Suppressor macrophage treated with lipopolysaccharide for 1 hour (primary cell): ENCODE measurements around the gene DNAJC3.
"Not testable (repeated sequence)": the region's sequence is repeated elsewhere in the genome, so short reads cannot be mapped to it uniquely, and the experiment has no call there.

Experiments
- DNase-seq, 3 donors: peaks; one replicate each; pipeline ENCODE4 v3.0.0-alpha.2; 2020 to 2022

DNAJC3 gene

DNA sequence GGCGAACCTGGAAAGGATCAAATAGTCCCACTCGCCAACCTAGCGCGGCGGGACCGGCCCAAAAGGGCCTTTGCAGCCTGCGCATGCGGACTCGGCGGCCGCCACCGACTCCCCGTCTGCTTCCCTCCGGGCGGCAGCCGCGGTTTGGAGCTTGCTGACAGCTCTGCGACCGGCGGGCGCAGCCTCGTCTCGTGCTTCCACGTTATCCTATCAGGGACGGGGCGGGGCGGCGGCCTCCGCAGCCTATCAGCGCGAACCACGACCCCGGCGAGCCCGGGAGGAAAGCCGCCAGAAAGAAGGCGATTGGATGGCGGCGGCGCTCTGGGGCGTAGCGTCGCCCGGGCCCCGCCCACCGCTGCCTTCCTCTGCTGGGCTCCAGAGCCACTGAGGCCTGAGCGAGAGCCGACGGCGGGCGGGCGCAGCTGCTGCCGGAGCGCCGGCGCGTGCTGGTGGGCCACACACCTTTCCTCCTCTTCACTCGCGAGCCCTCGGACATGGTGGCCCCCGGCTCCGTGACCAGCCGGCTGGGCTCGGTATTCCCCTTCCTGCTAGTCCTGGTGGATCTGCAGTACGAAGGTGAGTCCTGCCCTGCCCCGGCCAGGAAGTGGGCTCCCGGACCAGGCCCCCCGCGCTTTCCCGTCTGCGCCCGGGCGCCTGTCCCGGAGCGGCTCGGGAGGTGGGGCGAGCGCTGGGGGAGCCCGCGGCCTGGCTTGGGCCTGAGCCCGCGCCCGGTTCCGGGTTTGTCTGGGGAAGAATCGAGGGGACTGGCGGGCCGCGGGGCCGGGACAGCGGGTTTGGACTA, at the start of gene DNAJC3:
DNAJC3 (plus strand) TSS at position 378 of the 802 bp plus-strand sequence; CDS start at position 495, 117 bp downstream.
- DNase-seq = peak; percentile 99 to 100 (median 99)

DNA sequence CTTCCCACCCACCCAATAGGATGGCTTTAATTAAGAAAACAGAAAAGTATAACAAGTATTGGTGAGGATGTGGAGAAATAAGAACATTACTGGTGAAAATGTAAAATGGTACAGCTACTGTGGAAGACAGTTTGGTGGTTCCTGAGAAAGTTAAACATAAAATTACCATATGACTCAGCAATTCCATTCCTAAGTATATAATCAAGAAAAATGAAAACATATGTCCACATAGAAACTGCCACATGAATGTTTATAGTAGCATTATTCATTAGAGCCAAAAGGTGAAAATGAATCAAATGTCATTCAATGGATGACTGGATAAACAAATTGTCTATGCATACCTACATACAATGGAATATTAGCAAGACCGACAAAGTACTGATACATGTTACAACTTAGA, 49.3 kb upstream of the DNAJC3 start:
- no peak for DNase-seq

DNA sequence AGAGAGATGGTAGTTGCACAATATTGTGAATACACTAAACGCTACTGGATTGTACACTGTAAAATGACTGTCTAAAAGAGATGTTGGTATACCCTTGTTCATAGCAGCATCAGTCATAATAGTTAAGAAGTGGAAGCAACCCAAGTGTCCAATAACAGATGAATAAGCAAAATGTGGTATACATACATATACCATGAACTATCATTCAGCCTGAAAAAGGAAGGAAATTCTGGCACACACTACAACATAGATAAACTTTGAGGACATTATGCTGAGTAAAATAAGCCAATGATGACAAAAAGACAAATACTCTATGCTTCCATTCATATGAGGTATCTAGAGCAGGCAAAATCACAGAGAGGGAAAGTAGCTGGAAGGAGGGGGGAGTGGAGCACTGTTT, 48.5 kb upstream of the DNAJC3 start:
- DNase-seq = no peak

GRCh38 chr13:95629071-95629470, 47.9 kb upstream of the DNAJC3 start:
- DNase-seq = no peak

DNA sequence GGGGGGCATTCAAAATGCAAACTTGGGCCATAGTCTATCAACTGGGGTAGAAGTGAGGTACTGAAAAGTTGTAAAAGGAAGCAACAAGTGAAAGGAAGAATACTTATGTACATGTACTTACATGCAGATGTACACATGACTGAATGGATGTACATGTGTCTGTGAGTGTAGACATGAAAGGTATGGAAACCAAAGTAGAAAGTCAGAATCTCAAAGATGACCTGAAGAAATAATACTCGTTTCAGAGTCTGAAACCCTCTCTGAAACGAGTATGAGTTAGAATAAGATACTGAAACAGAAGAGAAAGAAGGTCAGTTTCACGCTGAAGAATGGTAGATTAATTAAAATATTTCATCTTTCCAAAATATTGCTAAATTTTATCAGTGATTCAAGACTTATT, 46.3 kb upstream of the DNAJC3 start:
- no peak for DNase-seq

- DNase-seq = no peak
Observed at GRCh38 chr13:95636853-95637252, 40.1 kb upstream of the DNAJC3 start.

- DNase-seq = no peak
Observed at GRCh38 chr13:95641291-95642027, 35.5 kb upstream of the DNAJC3 start.

DNA sequence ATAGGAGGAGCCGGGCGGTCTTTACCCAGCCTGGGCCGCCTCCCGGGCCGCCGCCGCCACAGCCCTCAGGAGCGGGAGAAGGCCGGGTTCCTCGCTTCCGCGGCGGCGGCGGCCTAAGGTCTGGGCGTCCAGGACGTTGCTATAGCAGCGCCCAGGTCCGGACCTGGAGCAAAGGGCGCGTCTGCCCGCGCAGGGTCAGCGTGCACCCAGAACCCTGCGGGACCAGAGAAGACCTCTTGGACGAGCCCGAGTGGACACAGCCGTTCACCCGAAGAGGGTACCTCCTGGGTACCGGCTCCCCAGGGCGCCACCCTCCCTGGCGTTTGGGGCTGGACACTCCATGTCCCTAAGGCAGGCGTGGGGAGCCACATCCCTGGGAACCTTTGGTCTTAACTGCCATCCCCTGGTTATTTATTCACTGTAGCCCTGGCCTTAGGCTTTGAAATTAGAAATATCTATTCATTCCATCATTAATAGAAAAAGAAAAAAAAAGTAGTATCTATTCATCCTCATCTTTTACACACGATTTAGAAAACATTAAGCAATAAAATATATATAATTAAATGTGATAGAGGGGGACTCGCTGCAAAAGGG, 34.8 kb upstream of the DNAJC3 start:
- peak in 2 of 3 donors; percentile 15 to 49 for DNase-seq

DNA sequence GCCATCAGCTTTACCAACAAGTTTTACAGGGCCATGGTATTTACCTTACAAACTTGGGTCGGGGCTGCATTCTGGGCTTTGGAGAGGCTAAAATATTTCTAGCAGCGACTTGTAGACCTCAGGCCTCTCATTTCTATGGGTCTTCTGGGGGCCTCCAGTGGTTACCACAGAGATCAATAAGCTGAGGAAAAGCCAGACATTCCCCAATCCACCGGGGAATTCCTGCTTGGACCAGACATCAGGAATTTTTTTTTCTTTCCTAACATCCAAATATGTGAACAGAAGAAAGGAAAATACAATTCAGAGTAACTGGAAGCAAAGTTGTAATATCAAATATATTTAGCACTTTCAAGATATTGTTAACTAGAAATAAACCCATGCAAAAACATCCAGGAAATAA, 33.9 kb upstream of the DNAJC3 start:
- no peak for DNase-seq

- no peak for DNase-seq
Observed at GRCh38 chr13:95643571-95643935, 33.4 kb upstream of the DNAJC3 start.

- DNase-seq = peak in 1 of 3 donors; percentile 40
Observed at GRCh38 chr13:95643936-95644598, 32.9 kb upstream of the DNAJC3 start.

- peak; percentile 52 to 69 (median 53) for DNase-seq
Observed at GRCh38 chr13:95644601-95645052, 32.3 kb upstream of the DNAJC3 start, which contains the start of gene DZIP1. TSS of gene DZIP1 (minus strand) at chr13:95644706. CDS start at chr13:95642029, 2,677 bp downstream.

DNA sequence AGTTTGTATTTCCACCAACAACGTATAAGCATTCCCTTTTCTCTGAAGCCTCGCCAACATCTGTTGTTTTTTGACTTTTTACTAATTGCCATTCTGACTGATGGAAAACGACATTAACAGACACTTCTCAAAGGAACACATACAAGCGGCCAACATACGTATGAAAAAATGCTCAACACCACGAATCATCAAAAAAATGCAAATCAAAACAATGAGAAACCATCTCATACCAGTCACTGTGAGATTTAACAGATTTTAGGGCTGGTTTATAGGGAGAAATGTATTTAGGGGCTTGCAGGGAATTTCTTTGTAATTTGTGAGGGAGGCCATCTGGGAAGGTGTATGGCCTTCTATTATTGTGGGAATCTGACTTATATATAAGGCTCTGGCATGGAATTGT, 29.6 kb upstream of the DNAJC3 start:
- DNase-seq = no peak

DNA sequence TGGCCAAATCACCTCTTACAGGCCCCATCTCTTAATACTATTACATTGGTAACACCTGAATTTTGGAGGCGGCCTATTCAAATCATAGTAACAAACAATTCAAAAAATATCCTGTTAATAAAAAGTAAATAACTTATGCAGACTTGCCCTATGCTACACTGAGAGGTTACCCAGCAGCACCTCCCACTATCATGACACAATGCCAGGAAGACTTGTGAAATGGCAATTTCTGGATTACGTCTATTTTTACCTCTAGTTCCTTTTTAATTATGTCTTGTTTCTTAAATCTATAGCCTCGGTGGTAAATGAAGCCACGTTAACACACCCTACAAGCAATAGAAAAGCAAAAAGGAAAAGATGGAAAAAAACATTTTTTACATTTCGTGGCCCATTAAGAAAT, 26.2 kb upstream of the DNAJC3 start:
- peak; percentile 43 to 67 (median 61) for DNase-seq

- no peak for DNase-seq
Observed at GRCh38 chr13:95652244-95652764, 24.6 kb upstream of the DNAJC3 start.

- no peak for DNase-seq
Observed at GRCh38 chr13:95652821-95653220, 24.1 kb upstream of the DNAJC3 start.

DNA sequence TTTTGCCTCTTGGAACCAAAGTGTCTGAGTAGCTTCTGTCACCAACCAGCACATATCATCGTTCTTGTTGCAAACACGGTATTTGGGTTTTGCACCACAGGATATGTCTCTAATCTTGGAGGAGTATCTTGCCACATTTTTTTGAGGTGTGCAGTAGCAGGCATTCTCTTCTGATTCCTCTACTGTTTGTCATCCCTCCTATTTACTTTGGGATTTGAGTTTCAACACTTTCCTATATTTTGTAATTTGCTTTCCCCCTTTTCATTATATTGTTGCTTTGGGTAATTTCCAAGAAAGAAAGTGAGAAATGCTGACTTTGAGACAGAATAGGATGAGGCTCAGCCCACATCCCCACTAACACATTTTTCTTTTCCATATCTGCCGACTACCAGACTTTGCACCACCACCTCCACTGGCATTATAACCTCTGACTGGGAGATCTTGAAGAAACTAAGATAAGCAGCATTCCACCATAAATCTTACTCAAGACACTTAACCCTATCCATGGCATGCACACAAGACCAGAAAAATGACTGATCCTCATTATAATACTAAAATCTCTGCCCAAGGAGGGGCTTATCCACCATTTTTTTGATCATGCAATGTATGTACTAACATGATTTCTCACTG, 20.4 kb upstream of the DNAJC3 start:
- no peak for DNase-seq

GRCh38 chr13:95659500-95659899, 17.4 kb upstream of the DNAJC3 start:
- DNase-seq = no peak

DNA sequence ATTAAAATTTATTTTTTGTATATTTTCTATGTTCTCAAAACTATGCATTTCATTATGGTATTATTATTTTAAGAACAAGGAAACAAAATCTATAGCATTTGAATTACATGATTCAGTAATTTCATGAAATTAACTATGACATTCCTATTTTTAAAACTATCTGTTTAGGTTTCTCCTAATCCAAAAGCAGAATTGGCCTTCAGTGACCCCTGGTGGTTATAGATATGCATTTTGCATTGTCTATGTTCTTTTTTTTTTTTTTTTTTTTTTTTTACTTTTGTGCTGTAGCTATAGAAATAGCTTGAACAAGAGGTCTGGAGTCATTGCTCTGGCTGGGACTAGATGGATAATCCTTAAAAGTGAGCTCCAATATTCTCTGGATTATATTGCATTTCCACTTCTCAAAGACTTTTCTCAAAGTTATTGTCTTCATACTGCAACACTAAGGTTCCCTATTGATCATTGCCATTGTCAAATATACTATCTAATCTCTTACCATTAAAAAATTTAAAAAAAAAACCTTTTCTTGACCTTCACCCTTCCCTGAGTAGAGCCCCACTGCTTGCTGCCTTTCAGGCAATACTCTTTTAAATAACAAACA, 15.9 kb upstream of the DNAJC3 start:
- DNase-seq = peak; percentile 78 to 85 (median 81)

DNA sequence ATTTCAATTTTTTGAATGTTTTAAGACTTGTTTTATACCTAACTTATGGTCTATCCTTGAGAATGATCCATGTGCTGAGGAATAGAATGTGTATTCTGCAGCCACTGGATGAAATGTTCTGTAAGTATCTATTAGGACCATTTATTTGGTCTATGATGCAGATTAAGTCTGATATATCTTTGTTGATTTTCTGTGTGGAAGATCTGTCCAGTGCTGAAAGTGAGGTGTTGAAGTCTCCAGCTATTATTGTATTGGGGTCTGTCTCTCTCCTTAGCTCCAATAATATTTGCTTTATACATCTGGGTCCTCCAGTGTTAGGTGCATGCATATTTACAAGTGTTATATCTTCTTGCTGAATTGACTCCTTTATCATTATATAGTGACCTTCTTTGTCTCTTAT, 9.7 kb upstream of the DNAJC3 start:
- DNase-seq = not testable (repeated sequence)

DNA sequence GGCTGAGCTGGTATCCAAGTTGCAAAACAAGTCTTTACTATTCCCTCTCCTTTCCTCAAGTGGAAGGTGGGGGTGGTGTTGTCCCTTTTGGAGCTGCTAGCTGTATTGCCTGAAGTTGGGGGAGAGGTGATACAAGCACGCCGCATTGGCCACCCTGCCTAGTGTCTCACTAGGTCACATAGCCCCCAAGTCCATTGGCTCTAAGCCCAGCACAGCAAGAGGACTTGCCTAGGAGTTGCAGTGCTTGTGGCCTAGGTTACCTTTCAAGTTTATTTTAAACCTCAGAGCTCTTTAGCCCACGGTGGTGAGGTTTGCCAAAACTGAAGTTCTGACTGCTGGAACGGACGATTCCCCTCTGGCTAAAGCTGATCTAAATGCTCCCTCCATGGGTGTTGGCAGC, 5.3 kb upstream of the DNAJC3 start:
- no peak for DNase-seq
